WTC11 (cell line): ENCODE measurements around the gene PRCD. TPM values are rescaled to one million over a fixed set of nuclear protein-coding genes. Genes with fewer than 3 reads are reported as not detected.

Source experiments
- ATAC-seq: fragments of 200-7000 bp; cut with Tn5 transposase; 2 replicates; pipeline ENCODE4 v1.10.0; 2021; ENCODE audit warnings: mild to moderate bottlenecking, moderate library complexity
- CTCF ChIA-PET: fragments of 300-600 bp; sonication (Branson Sonifier 250); formaldehyde crosslinking; loops from one replicate; lab custom pipeline; 2021; ENCODE audit warnings: antibody characterized with exemption; lab: Charles Lee
- POLR2A ChIA-PET: fragments of 350-600 bp; sonication (Branson Sonifier 250); formaldehyde crosslinking; loops from one replicate; lab custom pipeline; 2021; ENCODE audit warnings: antibody characterized with exemption; lab: Charles Lee
- DNase-seq: peaks from one replicate; pipeline ENCODE4 v3.0.0; 2021; ENCODE audit warnings: low spot score
- H3K27ac Mint-ChIP-seq: 2 replicates; pipeline ENCODE4 v1.8.0; 2021; ENCODE audit warnings: mixed read lengths
- H3K27me3 Mint-ChIP-seq: 2 replicates; pipeline ENCODE4 v1.8.0; 2021; ENCODE audit warnings: low read depth, mild to moderate bottlenecking, moderate library complexity, mixed read lengths
- H3K36me3 Mint-ChIP-seq: 2 replicates; pipeline ENCODE4 v1.8.0; 2021; ENCODE audit warnings: mixed read lengths
- H3K4me1 Mint-ChIP-seq: 2 replicates; pipeline ENCODE4 v1.8.0; 2022; ENCODE audit warnings: mixed read lengths
- H3K4me3 Mint-ChIP-seq: 2 replicates; pipeline ENCODE4 v1.8.0; 2021; ENCODE audit warnings: mild to moderate bottlenecking, moderate library complexity, mixed read lengths
- H3K9me3 Mint-ChIP-seq: 2 replicates; pipeline ENCODE4 v1.8.0; 2021; ENCODE audit warnings: mixed read lengths
- ATF1 ChIP-seq: sonication (generic); formaldehyde crosslinking; IDR thresholded peaks from 2 replicates; pipeline ENCODE4 v1.8.1; 2023; ENCODE audit warnings: mild to moderate bottlenecking, moderate library complexity, missing genetic modification reagents
- CBFB ChIP-seq: sonication (generic); formaldehyde crosslinking; IDR thresholded peaks from 2 replicates; pipeline ENCODE4 v1.8.1; 2022; ENCODE audit warnings: mild to moderate bottlenecking, low read depth, missing genetic modification reagents
- CREB1 ChIP-seq: sonication (generic); formaldehyde crosslinking; IDR thresholded peaks from 2 replicates; pipeline ENCODE4 v1.8.0; 2023; ENCODE audit warnings: mild to moderate bottlenecking, missing genetic modification reagents
- CREM ChIP-seq: sonication (generic); formaldehyde crosslinking; IDR thresholded peaks from 2 replicates; pipeline ENCODE4 v1.8.1; 2022; ENCODE audit warnings: mild to moderate bottlenecking, missing genetic modification reagents, moderate library complexity
- E2F5 ChIP-seq: sonication (generic); formaldehyde crosslinking; IDR thresholded peaks from 2 replicates; pipeline ENCODE4 v1.8.1; 2022; ENCODE audit warnings: mild to moderate bottlenecking, moderate library complexity, missing genetic modification reagents
- ERG ChIP-seq: fragments of 250-450 bp; sonication (Bioruptor Pico); IDR thresholded peaks from 2 replicates; pipeline ENCODE4 v1.8.0; 2021; ENCODE audit warnings: mild to moderate bottlenecking
- FOXP1 ChIP-seq: sonication (generic); formaldehyde crosslinking; IDR thresholded peaks from 2 replicates; pipeline ENCODE4 v1.8.0; 2022; ENCODE audit warnings: missing genetic modification reagents, mild to moderate bottlenecking, moderate library complexity, borderline replicate concordance
- FOXP4 ChIP-seq: sonication (generic); formaldehyde crosslinking; IDR thresholded peaks from 2 replicates; pipeline ENCODE4 v1.8.0; 2022; ENCODE audit warnings: mild to moderate bottlenecking, missing genetic modification reagents
- GABPB1 ChIP-seq: sonication (generic); formaldehyde crosslinking; IDR thresholded peaks from 2 replicates; pipeline ENCODE4 v1.8.1; 2023; ENCODE audit warnings: mild to moderate bottlenecking, missing genetic modification reagents
- GRHL2 ChIP-seq: fragments of 250-450 bp; sonication (Bioruptor Pico); IDR thresholded peaks from 2 replicates; pipeline ENCODE4 v1.8.0; 2022; ENCODE audit warnings: mild to moderate bottlenecking, moderate library complexity; ENCODE audit not compliant: insufficient replicate concordance, severe bottlenecking
- JAZF1 ChIP-seq: fragments of 250-450 bp; sonication (Bioruptor Pico); IDR thresholded peaks from 2 replicates; pipeline ENCODE4 v1.9.0; 2021; ENCODE audit warnings: moderate library complexity, mild to moderate bottlenecking, inconsistent platforms
- MAX ChIP-seq: sonication (generic); formaldehyde crosslinking; IDR thresholded peaks from 2 replicates; pipeline ENCODE4 v1.8.0; 2022; ENCODE audit warnings: mild to moderate bottlenecking, missing genetic modification reagents
- PRDM15 ChIP-seq: sonication (generic); formaldehyde crosslinking; IDR thresholded peaks from 2 replicates; pipeline ENCODE4 v1.8.0; 2022; ENCODE audit warnings: missing genetic modification reagents
- RELA ChIP-seq: sonication (generic); formaldehyde crosslinking; IDR thresholded peaks from 2 replicates; pipeline ENCODE4 v1.8.1; 2022; ENCODE audit warnings: missing genetic modification reagents, mild to moderate bottlenecking, borderline replicate concordance
- RORB ChIP-seq: fragments of 250-450 bp; sonication (Bioruptor Pico); IDR thresholded peaks from 2 replicates; pipeline ENCODE4 v1.9.0; 2021; ENCODE audit warnings: mild to moderate bottlenecking
- SMAD4 ChIP-seq: sonication (generic); formaldehyde crosslinking; IDR thresholded peaks from 2 replicates; pipeline ENCODE4 v1.8.0; 2022; ENCODE audit warnings: mild to moderate bottlenecking, missing genetic modification reagents
- USF2 ChIP-seq: sonication (generic); formaldehyde crosslinking; IDR thresholded peaks from 2 replicates; pipeline ENCODE4 v1.8.1; 2023; ENCODE audit warnings: mild to moderate bottlenecking, missing genetic modification reagents, moderate library complexity
- ZNF219 ChIP-seq: sonication (generic); formaldehyde crosslinking; IDR thresholded peaks from 2 replicates; pipeline ENCODE4 v1.8.0; 2023; ENCODE audit warnings: missing genetic modification reagents, mild to moderate bottlenecking, borderline replicate concordance
- ZNF423 ChIP-seq: fragments of 250-450 bp; sonication (Bioruptor Pico); IDR thresholded peaks from 2 replicates; pipeline ENCODE4 v2.1.2; 2022; ENCODE audit warnings: mild to moderate bottlenecking, moderate library complexity
- ZSCAN18 ChIP-seq: fragments of 250-450 bp; sonication (Bioruptor Pico); IDR thresholded peaks from 2 replicates; pipeline ENCODE4 v2.1.2; 2022; ENCODE audit warnings: mild to moderate bottlenecking, moderate library complexity
- total RNA-seq: library from RNA; stranded (reverse); gene quantifications from 3 replicates; pipeline ENCODE4 v1.2.3, GENCODE V29; 2021

The PRCD gene
- total RNA-seq, 1 experiment from 2014 or later, result 2.7 TPM

- no peak for TF ChIP-seq PRDM15 (CRISPR knock-in tag)
- TF ChIP-seq CBFB, result peak; percentile 95; the same call in 1 of the 2 replicates
- TF ChIP-seq E2F5 (CRISPR knock-in tag), result 0 out of 2 replicates have a peak, but pooled peaks have one; percentile 59
- TF ChIP-seq SMAD4 (CRISPR knock-in tag), result no peak
- peak; percentile 55; the same call in 1 of the 2 replicates for TF ChIP-seq GABPB1 (CRISPR knock-in tag)
- TF ChIP-seq ERG (CRISPR knock-in tag), result no peak
- 0 out of 2 replicates have a peak, but pooled peaks have one; percentile 28 for TF ChIP-seq CREB1 (CRISPR knock-in tag)
- TF ChIP-seq ZNF423 (CRISPR knock-in tag), result no peak
- peak; percentile 60; the same call in 1 of the 2 replicates for TF ChIP-seq FOXP1 (CRISPR knock-in tag)
- TF ChIP-seq ZSCAN18 (CRISPR knock-in tag), result no peak
- TF ChIP-seq ATF1 (CRISPR knock-in tag), result 0 out of 2 replicates have a peak, but pooled peaks have one; percentile 38
- no peak for TF ChIP-seq RORB (CRISPR knock-in tag)
- peak; percentile 48; the same call in 1 of the 2 replicates for TF ChIP-seq USF2 (CRISPR knock-in tag)
- no peak for TF ChIP-seq JAZF1
- TF ChIP-seq GRHL2, result no peak
Observed at GRCh38 chr17:76501018-76501826, 38.6 kb upstream of the PRCD start, which contains the start of gene RHBDF2 (continued).

GRCh38 chr17:76501827-76502307 is 38.0 kb upstream of the PRCD start:
- POLR2A ChIA-PET, result no interaction called here
- ATAC-seq (no peak), DNase-seq (no peak)
- Mint-ChIP-seq H3K27ac (peak overlapping the region; percentile 62), H3K4me3 (peak overlapping the region; percentile 57), H3K27me3 (peaks cover 8% of the 10 kb centered on the region), H3K4me1 (peaks cover 49% of the 10 kb centered on the region), H3K36me3 (no peaks in the 10 kb centered on the region), H3K9me3 (no peaks in the 10 kb centered on the region)
- CTCF ChIA-PET, result interaction anchor here (0.5 to 5.1 kb wide), 13 partner anchors 21 to 179 kb away, joined by 3 to 29 read pairs (median 6); partner anchors contain the start of gene AANAT
- TF ChIP-seq ERG (CRISPR knock-in tag), result no peak
- TF ChIP-seq ZNF423 (CRISPR knock-in tag), result no peak
- no peak for TF ChIP-seq GABPB1 (CRISPR knock-in tag)
- no peak for TF ChIP-seq FOXP4 (CRISPR knock-in tag)
- no peak for TF ChIP-seq MAX (CRISPR knock-in tag)
- no peak for TF ChIP-seq CREM (CRISPR knock-in tag)
- TF ChIP-seq USF2 (CRISPR knock-in tag), result no peak
- no peak for TF ChIP-seq ZNF219
- no peak for TF ChIP-seq RELA (CRISPR knock-in tag)
- no peak for TF ChIP-seq ATF1 (CRISPR knock-in tag)
